ENCODE data around the gene ZC3HAV1L. TPM values are rescaled to one million over a fixed set of nuclear protein-coding genes. Genes with fewer than 3 reads are reported as not detected.

ZC3HAV1L gene
- total and polyA plus RNA-seq, 2 experiments from 2014 or later, result 11.6 to 29.9 TPM

DNA sequence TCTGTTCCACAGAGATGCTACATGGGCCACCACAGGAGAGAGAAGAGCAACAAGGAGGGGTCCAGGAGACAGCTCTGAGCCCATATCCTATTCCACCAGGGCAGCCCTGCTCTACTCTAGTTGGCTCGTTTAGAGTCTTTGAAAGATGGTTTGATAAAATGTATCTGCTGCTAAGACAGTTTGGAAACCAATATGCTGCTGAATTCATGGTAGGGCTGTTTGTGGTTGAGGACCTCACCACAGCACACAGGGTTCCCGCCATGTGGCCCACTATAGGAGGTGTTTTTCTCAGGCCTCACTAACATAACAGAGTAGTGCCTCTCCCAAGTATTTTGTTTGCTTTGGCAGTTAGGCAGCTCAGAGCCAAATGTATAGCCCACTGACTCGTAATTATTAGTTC lies 35.8 kb upstream of the ZC3HAV1L start:
- Histone ChIP-seq H3K4me2 (no peak overlapping the region), H3K9me3 (ENCODE audit: low read depth) (no peaks in the 10 kb centered on the region), H3K27me3 (no peaks in the 10 kb centered on the region), H2AFZ (no peak overlapping the region), H3K36me3 (replicated peaks; ENCODE audit: insufficient read depth, low read depth) (no peaks in the 10 kb centered on the region), H3K27ac (no peak overlapping the region), H3K4me3 (no peak overlapping the region), H3K79me2 (peaks cover 3% of the 10 kb centered on the region), H3K9me2 (replicated peaks; ENCODE audit: insufficient read depth) (no peaks in the 10 kb centered on the region), H3K4me1 (ENCODE audit: insufficient read depth) (no peaks in the 10 kb centered on the region), H4K20me1 (ENCODE audit: insufficient read depth, poor library complexity, severe bottlenecking) (no peaks in the 10 kb centered on the region)
- no peak for DNase-seq (ENCODE audit: low spot score)
- TF ChIP-seq EZH2 (IDR thresholded peaks at IDR 0.05; ENCODE audit: borderline replicate concordance) (no peak), CTCF (IDR thresholded peaks at IDR 0.05; ENCODE audit: poor library complexity) (no peak), EZH2phosphoT487 (IDR thresholded peaks at IDR 0.05; ENCODE audit: low read depth, severe bottlenecking, unreplicated experiment) (no peak)
- WGBS (ENCODE audit: low lambda C conversion rate, missing lambda C conversion rate), result 94% methylated on average over 3 of the region's 3 CpGs

DNA sequence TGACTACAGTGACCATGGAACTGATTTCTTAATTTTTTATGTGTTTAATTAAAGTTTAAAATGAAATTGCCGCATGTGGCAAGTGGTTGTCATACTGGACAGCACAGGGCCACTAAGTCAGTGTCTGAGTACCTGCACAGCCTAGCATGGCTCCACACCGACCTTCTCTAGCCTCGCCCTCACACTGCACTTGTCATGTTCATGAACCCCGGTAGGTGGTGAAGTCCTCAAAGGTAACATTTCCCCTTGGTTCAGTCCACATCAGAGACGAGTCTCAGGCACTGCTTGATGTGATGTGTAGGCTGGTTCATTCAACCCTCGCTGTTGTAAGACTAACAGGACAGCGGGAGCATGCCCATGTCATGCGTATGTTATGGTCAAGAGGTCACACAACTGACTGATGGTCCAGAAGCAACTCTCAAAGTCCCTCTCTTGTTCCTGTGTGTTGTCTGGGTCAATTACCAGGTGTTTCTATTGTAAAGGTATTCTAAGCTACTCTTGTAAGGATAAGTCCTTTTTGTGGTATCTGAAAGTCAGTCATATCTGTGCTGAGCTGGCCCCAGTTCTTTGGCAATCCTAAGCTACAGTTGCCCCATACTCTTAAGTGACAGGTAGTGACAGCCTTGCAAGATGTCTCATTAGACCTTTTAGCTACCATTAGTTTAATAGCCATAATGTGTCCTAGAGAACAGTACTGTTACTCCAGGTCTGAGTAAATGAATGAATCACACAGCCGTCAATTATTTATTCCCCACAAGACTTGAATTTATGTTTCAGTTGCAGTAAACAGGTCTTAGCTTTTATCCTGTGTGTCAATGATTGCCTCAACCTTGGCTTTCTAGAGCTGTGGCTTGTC lies 32.9 kb upstream of the ZC3HAV1L start:
- no peaks in the 10 kb centered on the region for H4K20me1 ChIP-seq (ENCODE audit: insufficient read depth, poor library complexity, severe bottlenecking)
- no peak for TF ChIP-seq EZH2 (IDR thresholded peaks at IDR 0.05; ENCODE audit: borderline replicate concordance)
- no peak for TF ChIP-seq EZH2phosphoT487 (IDR thresholded peaks at IDR 0.05; ENCODE audit: low read depth, severe bottlenecking, unreplicated experiment)
- TF ChIP-seq CTCF (IDR thresholded peaks at IDR 0.05; ENCODE audit: poor library complexity), result no peak
- H3K4me2 ChIP-seq, result no peak overlapping the region
- DNase-seq (ENCODE audit: low spot score), result no peak
- no peaks in the 10 kb centered on the region for H3K36me3 ChIP-seq (replicated peaks; ENCODE audit: insufficient read depth, low read depth)
- no peaks in the 10 kb centered on the region for H3K27me3 ChIP-seq
- H3K4me3 ChIP-seq, result no peak overlapping the region
- no peak overlapping the region for H2AFZ ChIP-seq
- H3K9me3 ChIP-seq (ENCODE audit: low read depth), result no peaks in the 10 kb centered on the region
- no peak overlapping the region for H3K27ac ChIP-seq
- 97% methylated on average over 9 of the region's 9 CpGs for WGBS (ENCODE audit: low lambda C conversion rate, missing lambda C conversion rate)
- H3K79me2 ChIP-seq, result peaks cover 3% of the 10 kb centered on the region
- no peaks in the 10 kb centered on the region for H3K4me1 ChIP-seq (ENCODE audit: insufficient read depth)
- no peaks in the 10 kb centered on the region for H3K9me2 ChIP-seq (replicated peaks; ENCODE audit: insufficient read depth)

DNA sequence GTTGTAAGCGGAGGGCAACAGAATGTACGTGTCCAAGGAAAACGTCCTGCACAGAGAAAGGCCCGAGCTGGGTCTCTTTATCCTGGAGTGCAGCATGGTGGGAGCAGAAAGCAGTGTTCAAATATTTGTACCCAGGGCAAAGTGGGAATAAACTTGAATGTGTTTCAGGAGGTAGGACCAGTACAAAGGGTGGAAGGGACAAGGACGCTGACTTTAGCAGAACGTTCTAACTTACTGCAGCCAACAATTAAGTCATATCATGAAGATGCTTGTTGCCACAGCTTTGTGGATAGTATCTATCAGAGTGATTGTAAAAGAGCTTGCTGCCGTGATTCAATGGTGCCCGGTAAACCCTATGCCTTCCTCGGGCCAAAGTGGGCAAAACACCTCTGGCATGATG lies 30.5 kb upstream of the ZC3HAV1L start:
- no peaks in the 10 kb centered on the region for H3K27me3 ChIP-seq
- DNase-seq (ENCODE audit: low spot score), result no peak
- no peak overlapping the region for H3K4me3 ChIP-seq
- H3K36me3 ChIP-seq (replicated peaks; ENCODE audit: insufficient read depth, low read depth), result no peaks in the 10 kb centered on the region
- no peaks in the 10 kb centered on the region for H3K9me3 ChIP-seq (ENCODE audit: low read depth)
- H3K4me2 ChIP-seq, result no peak overlapping the region
- H3K9me2 ChIP-seq (replicated peaks; ENCODE audit: insufficient read depth), result no peaks in the 10 kb centered on the region
- H3K27ac ChIP-seq, result no peak overlapping the region
- TF ChIP-seq EZH2 (IDR thresholded peaks at IDR 0.05; ENCODE audit: borderline replicate concordance) (no peak), CTCF (IDR thresholded peaks at IDR 0.05; ENCODE audit: poor library complexity) (no peak), EZH2phosphoT487 (IDR thresholded peaks at IDR 0.05; ENCODE audit: low read depth, severe bottlenecking, unreplicated experiment) (no peak)
- no peaks in the 10 kb centered on the region for H4K20me1 ChIP-seq (ENCODE audit: insufficient read depth, poor library complexity, severe bottlenecking)
- WGBS (ENCODE audit: low lambda C conversion rate, missing lambda C conversion rate), result 92% methylated on average over 9 of the region's 9 CpGs
- H3K4me1 ChIP-seq (ENCODE audit: insufficient read depth), result no peaks in the 10 kb centered on the region
- H2AFZ ChIP-seq, result no peak overlapping the region
- H3K79me2 ChIP-seq, result no peaks in the 10 kb centered on the region
